Astrocyte (in vitro differentiated cells and primary cell): ENCODE data around the gene PRRC2C. TPM values are rescaled to one million over a fixed set of nuclear protein-coding genes. Genes with fewer than 3 reads are reported as not detected.
A peak's percentile ranks its signal among the peaks of the same experiment; 100 is the strongest.

ENCODE experiments used
- DNase-seq: peaks from one replicate; pipeline ENCODE4 v3.0.0-alpha.2; 2010; ENCODE audit warnings: low read depth
- FAIRE-seq: peaks from 2 replicates; lab custom pipeline; 2011; peaks lifted over from hg19 to GRCh38; lab: Jason Lieb, UNC
- H2AFZ ChIP-seq: 2 replicates; pipeline ENCODE4 v1.6.0; 2012; ENCODE audit warnings: low read depth, low read length, inconsistent platforms
- H3K27ac ChIP-seq: 2 replicates; pipeline ENCODE4 v1.5.1; 2011; ENCODE audit warnings: low read depth, low read length, inconsistent platforms
- H3K27me3 ChIP-seq: 2 replicates; pipeline ENCODE4 v1.6.0; 2011; ENCODE audit warnings: low read length, inconsistent platforms; ENCODE audit not compliant: insufficient read depth
- H3K36me3 ChIP-seq: 2 replicates; pipeline ENCODE4 v1.5.1; 2011; ENCODE audit warnings: low read length, inconsistent platforms; ENCODE audit not compliant: insufficient read depth
- H3K4me1 ChIP-seq: 2 replicates; pipeline ENCODE4 v1.5.1; 2011; ENCODE audit warnings: low read length, inconsistent platforms; ENCODE audit not compliant: insufficient read depth
- H3K4me2 ChIP-seq: 2 replicates; pipeline ENCODE4 v1.6.0; 2012; ENCODE audit warnings: low read length, inconsistent platforms
- H3K4me3 ChIP-seq: 2 replicates; pipeline ENCODE4 v1.5.1; 2011; ENCODE audit warnings: low read depth, mild to moderate bottlenecking, low read length, inconsistent platforms; ENCODE audit not compliant: insufficient read depth
- H3K79me2 ChIP-seq: 2 replicates; pipeline ENCODE4 v1.6.0; 2012; ENCODE audit warnings: mild to moderate bottlenecking, low read length, inconsistent platforms; ENCODE audit not compliant: insufficient read depth
- H3K9ac ChIP-seq: 2 replicates; pipeline ENCODE4 v1.6.0; 2012; ENCODE audit warnings: mild to moderate bottlenecking, low read length, inconsistent platforms
- H3K9me3 ChIP-seq: 2 replicates; pipeline ENCODE4 v1.5.1; 2012; ENCODE audit warnings: low read depth, mild to moderate bottlenecking, low read length, inconsistent platforms; ENCODE audit not compliant: insufficient read depth
- H4K20me1 ChIP-seq: 2 replicates; pipeline ENCODE4 v1.6.0; 2012; ENCODE audit warnings: low read length, inconsistent platforms; ENCODE audit not compliant: insufficient read depth
- H3K27ac Mint-ChIP-seq: one replicate; pipeline ENCODE4 v1.8.0; 2021; ENCODE audit warnings: mild to moderate bottlenecking, mixed read lengths; ENCODE audit not compliant: unreplicated experiment
- H3K27me3 Mint-ChIP-seq: one replicate; pipeline ENCODE4 v1.8.0; 2021; ENCODE audit warnings: low read depth, mixed read lengths; ENCODE audit not compliant: unreplicated experiment
- H3K36me3 Mint-ChIP-seq: one replicate; pipeline ENCODE4 v1.8.0; 2021; ENCODE audit warnings: low read depth, mixed read lengths; ENCODE audit not compliant: unreplicated experiment
- H3K4me1 Mint-ChIP-seq: one replicate; pipeline ENCODE4 v1.8.0; 2021; ENCODE audit warnings: low read depth, mixed read lengths; ENCODE audit not compliant: unreplicated experiment
- H3K4me3 Mint-ChIP-seq: one replicate; pipeline ENCODE4 v1.8.0; 2021; ENCODE audit warnings: mild to moderate bottlenecking, moderate library complexity, mixed read lengths; ENCODE audit not compliant: unreplicated experiment
- H3K9me3 Mint-ChIP-seq: one replicate; pipeline ENCODE4 v1.8.0; 2021; ENCODE audit warnings: mild to moderate bottlenecking, mixed read lengths; ENCODE audit not compliant: unreplicated experiment
- CTCF ChIP-seq: IDR thresholded peaks from 2 replicates; pipeline ENCODE4 v1.5.1; 2011; ENCODE audit warnings: low read depth, mild to moderate bottlenecking, inconsistent platforms, low read length, moderate library complexity; ENCODE audit not compliant: insufficient read depth
- EZH2 ChIP-seq: IDR thresholded peaks from 2 replicates; pipeline ENCODE4 v1.6.1; 2012; ENCODE audit warnings: mild to moderate bottlenecking, low read length, inconsistent platforms; ENCODE audit not compliant: insufficient read depth
- total RNA-seq: library from RNA; stranded (reverse); gene quantifications from 2 replicates; pipeline ENCODE4 v1.2.1, GENCODE V29; 2021

Gene PRRC2C
- total RNA-seq, 1 donor from 2014 or later = 196 TPM

GRCh38 chr1:171616586-171616985 is 131.3 kb downstream of the PRRC2C start:
- H3K9ac ChIP-seq = no peak overlapping the region
- H3K36me3 ChIP-seq = no peaks in the 10 kb centered on the region
- no peaks in the 10 kb centered on the region for H4K20me1 ChIP-seq
- Mint-ChIP-seq H3K27me3 (peaks cover 12% of the 10 kb centered on the region), H3K4me3 (no peak overlapping the region), H3K27ac (no peak overlapping the region), H3K4me1 (no peaks in the 10 kb centered on the region), H3K36me3 (peaks cover 2% of the 10 kb centered on the region), H3K9me3 (no peaks in the 10 kb centered on the region)
- H3K27me3 ChIP-seq = no peaks in the 10 kb centered on the region
- H3K4me3 ChIP-seq = no peak overlapping the region
- no peaks in the 10 kb centered on the region for H3K9me3 ChIP-seq
- H2AFZ ChIP-seq = no peak overlapping the region
- DNase-seq (no peak), FAIRE-seq (no peak)
- no peak overlapping the region for H3K27ac ChIP-seq
- no peaks in the 10 kb centered on the region for H3K79me2 ChIP-seq
- no peaks in the 10 kb centered on the region for H3K4me1 ChIP-seq
- no peak overlapping the region for H3K4me2 ChIP-seq
- TF ChIP-seq EZH2 (no peak), CTCF (no peak)

DNA sequence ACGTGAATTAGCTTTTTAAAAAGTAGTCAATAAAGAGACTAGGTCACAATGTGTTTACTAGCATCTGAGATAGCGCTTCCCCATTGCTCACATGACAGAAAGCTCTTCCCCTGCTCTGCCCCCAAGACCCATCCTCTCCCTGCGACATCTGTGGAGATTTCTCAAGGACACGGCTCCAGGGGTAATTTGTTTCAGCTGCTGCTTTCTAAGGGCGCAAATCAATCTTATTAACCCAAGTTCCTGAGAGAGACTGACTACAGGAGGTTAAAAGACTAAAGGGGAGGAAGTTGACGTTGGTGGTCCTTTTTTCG is 136.8 kb downstream of the PRRC2C start, which contains the start of gene MYOCOS:
MYOCOS (plus strand) TSS at position 92 of the 311 bp plus-strand sequence. CDS start 1,641 bp downstream, outside the sequence.
- H3K27ac Mint-ChIP-seq = peak within 1 kb of the TSS; percentile 10
- H3K4me3 ChIP-seq = no peak within 1 kb of the TSS
- no peak within 1 kb of the TSS for H3K4me2 ChIP-seq
- no peak for DNase-seq
- H3K9me3 Mint-ChIP-seq = no peaks in the 10 kb centered on the region
- H4K20me1 ChIP-seq = no peaks in the 10 kb centered on the region
- H3K4me1 Mint-ChIP-seq = peaks cover 5% of the 10 kb centered on the region
- no peaks in the 10 kb centered on the region for H3K79me2 ChIP-seq
- no peaks in the 10 kb centered on the region for H3K9me3 ChIP-seq
- peaks cover 2% of the 10 kb centered on the region for H3K27me3 ChIP-seq
- no peak within 1 kb of the TSS for H3K9ac ChIP-seq
- H3K27me3 Mint-ChIP-seq = peaks cover 11% of the 10 kb centered on the region
- H3K27ac ChIP-seq = no peak within 1 kb of the TSS
- H3K36me3 ChIP-seq = no peaks in the 10 kb centered on the region
- H3K36me3 Mint-ChIP-seq = peaks cover 2% of the 10 kb centered on the region
- no peaks in the 10 kb centered on the region for H3K4me1 ChIP-seq
- no peak within 1 kb of the TSS for H3K4me3 Mint-ChIP-seq
- TF ChIP-seq CTCF (no peak), EZH2 (no peak)
- no peak for FAIRE-seq
- no peak within 1 kb of the TSS for H2AFZ ChIP-seq

- Mint-ChIP-seq H3K4me3 (no peak overlapping the region), H3K9me3 (no peaks in the 10 kb centered on the region), H3K27ac (no peak overlapping the region), H3K27me3 (peaks cover 2% of the 10 kb centered on the region), H3K36me3 (no peaks in the 10 kb centered on the region), H3K4me1 (peaks cover 5% of the 10 kb centered on the region)
- no peaks in the 10 kb centered on the region for H3K9me3 ChIP-seq
- no peak for DNase-seq
- no peaks in the 10 kb centered on the region for H3K4me1 ChIP-seq
- H3K4me3 ChIP-seq = no peak overlapping the region
- no peak for TF ChIP-seq EZH2
- TF ChIP-seq CTCF = no peak
- no peak for FAIRE-seq
- peaks cover 2% of the 10 kb centered on the region for H3K27me3 ChIP-seq
- no peak overlapping the region for H3K4me2 ChIP-seq
- H3K27ac ChIP-seq = no peak overlapping the region
- H3K36me3 ChIP-seq = no peaks in the 10 kb centered on the region
- no peaks in the 10 kb centered on the region for H4K20me1 ChIP-seq
- H3K9ac ChIP-seq = no peak overlapping the region
- H3K79me2 ChIP-seq = no peaks in the 10 kb centered on the region
- H2AFZ ChIP-seq = no peak overlapping the region
Measured at GRCh38 chr1:171623651-171624331, 138.5 kb downstream of the PRRC2C start.
